Panc1 (cell line): Measurements from ENCODE around the gene HPCAL1. TPM values are rescaled to one million over a fixed set of nuclear protein-coding genes. Genes with fewer than 3 reads are reported as not detected.

ENCODE experiments used
- ATAC-seq: fragments of 200-7000 bp; cut with Tn5 transposase; 2 replicates; pipeline ENCODE4 v1.9.1; 2020; ENCODE audit warnings: mild to moderate bottlenecking, moderate library complexity
- BruUV-seq: library from RNA; stranded (reverse); fragments of 400-500 nt; replicated peaks from 2 replicates; lab custom pipeline; 2021; lab: Mats Ljungman, UMichigan
- CTCF ChIA-PET: fragments of 300-600 bp; sonication (Branson Sonifier 250); formaldehyde crosslinking; loops from one replicate; lab custom pipeline; 2022; ENCODE audit warnings: antibody characterized with exemption; lab: Charles Lee
- POLR2A ChIA-PET: fragments of 300-600 bp; sonication (Branson Sonifier 250); formaldehyde crosslinking; loops from one replicate; lab custom pipeline; 2022; ENCODE audit warnings: antibody characterized with exemption; lab: Charles Lee
- DNase-seq: peaks from one replicate; pipeline ENCODE4 v3.0.0-alpha.2; 2010; ENCODE audit warnings: low read depth, low spot score
- H3K27ac ChIP-seq: 2 replicates; pipeline ENCODE4 v1.5.1; 2011; ENCODE audit warnings: mild to moderate bottlenecking, low read length, inconsistent platforms
- H3K27me3 ChIP-seq: fragments of 200-500 bp; sonication (Bioruptor generic); 2 replicates; pipeline ENCODE4 v1.6.0; 2014; ENCODE audit warnings: low read length, inconsistent platforms; ENCODE audit not compliant: control insufficient read depth, insufficient read depth
- H3K36me3 ChIP-seq: fragments of 200-500 bp; sonication (Bioruptor generic); 2 replicates; pipeline ENCODE4 v1.5.1; 2014; ENCODE audit warnings: inconsistent platforms, mild to moderate bottlenecking, low read length, moderate library complexity; ENCODE audit not compliant: control insufficient read depth, insufficient read depth
- H3K4me1 ChIP-seq: 2 replicates; pipeline ENCODE4 v1.5.1; 2011; ENCODE audit warnings: inconsistent platforms, mild to moderate bottlenecking, low read length, moderate library complexity; ENCODE audit not compliant: control insufficient read depth, insufficient read depth
- H3K4me3 ChIP-seq, 2 experiments: 2 replicates each; pipeline ENCODE4 v1.5.1; 2011 to 2012; ENCODE audit warnings: low read depth in 2 of 2, low read length in 2 of 2, mild to moderate bottlenecking in 2 of 2, inconsistent platforms in 1 of 2, moderate library complexity in 1 of 2
- H3K9me3 ChIP-seq: fragments of 200-500 bp; sonication (Bioruptor generic); 2 replicates; pipeline ENCODE4 v1.5.1; 2014; ENCODE audit warnings: low read depth, mild to moderate bottlenecking, inconsistent platforms, low read length, moderate library complexity; ENCODE audit not compliant: control insufficient read depth, insufficient read depth
- CTCF ChIP-seq: fragments of 450-650 bp; IDR thresholded peaks from 2 replicates; pipeline ENCODE4 v1.5.1; 2017; ENCODE audit warnings: mild to moderate bottlenecking
- POLR2AphosphoS5 ChIP-seq: IDR thresholded peaks from 2 replicates; pipeline ENCODE4 v1.6.1; 2012; ENCODE audit warnings: mild to moderate bottlenecking, low read depth, low read length, moderate library complexity
- SIN3A ChIP-seq: IDR thresholded peaks from 2 replicates; pipeline ENCODE4 v1.6.1; 2012; ENCODE audit warnings: low read depth, mild to moderate bottlenecking, low read length, moderate library complexity, borderline replicate concordance; ENCODE audit not compliant: insufficient read depth
- TCF7L2 ChIP-seq: IDR thresholded peaks from 2 replicates; pipeline ENCODE4 v1.6.1; 2011; ENCODE audit warnings: mild to moderate bottlenecking, low read depth, low read length, inconsistent platforms
- in situ Hi-C: cut with HindIII; loops from 2 replicates; pipeline ENCODE4 v1.10.0; 2016; ENCODE audit warnings: low sequenced_read_pairs, low pct_unique_long_range_greater_than_20kb
- intact Hi-C: fragments of 100-400 bp; cut with micrococcal nuclease; formaldehyde crosslinking; loops from one replicate; pipeline ENCODE4 v1.10.0; 2022; ENCODE audit not compliant: unreplicated experiment
- total RNA-seq: library from RNA; stranded (reverse); gene quantifications from one replicate; pipeline ENCODE4 v1.2.1, GENCODE V29; 2021; ENCODE audit not compliant: unreplicated experiment
- TF ChIP-seq, protein P1 (sequence below), 2 experiments: IDR thresholded peaks; 2 replicates each; pipeline ENCODE4 v1.6.1; 2011 to 2012; ENCODE audit warnings: low read depth in 2 of 2, control low read depth in 1 of 2, low read length in 1 of 2, mild to moderate bottlenecking in 1 of 2, moderate library complexity in 1 of 2; ENCODE audit not compliant: insufficient read depth in 1 of 2

The HPCAL1 gene
- total RNA-seq, 1 experiment from 2014 or later: 234 TPM

GRCh38 chr2:10410001-10410822 lies 107.5 kb downstream of the HPCAL1 start:
- in situ Hi-C loops: no loop called here
- peaks cover 72% of the 10 kb centered on the region for H3K4me1 ChIP-seq

GRCh38 chr2:10410823-10411437 lies 108.2 kb downstream of the HPCAL1 start:
- Histone ChIP-seq H3K36me3 (no peaks in the 10 kb centered on the region; the same call in 1 of the 2 replicates), H3K27ac (peak overlapping the region; percentile 83), H3K4me3 (no peak overlapping the region), H3K27me3 (no peaks in the 10 kb centered on the region), H3K4me1 (peaks cover 72% of the 10 kb centered on the region), H3K9me3 (no peaks in the 10 kb centered on the region)
- DNase-seq (no peak), ATAC-seq (no peak)
- no TSS peak for BruUV-seq
- ChIA-PET CTCF (interaction anchor here (1.4 kb wide), 1 partner anchor 24 kb away, joined by 4 read pairs; no protein-coding TSS in a partner anchor), POLR2A (no interaction called here)
- in situ Hi-C loops: no loop called here
- TF ChIP-seq TCF7L2 (no peak), POLR2AphosphoS5 (0 out of 2 replicates have a peak, but pooled peaks have one; percentile 10)
- intact Hi-C loops: no loop called here

More at GRCh38 chr2:10410001-10410822, 107.5 kb downstream of the HPCAL1 start:
- BruUV-seq: no TSS peak
- Histone ChIP-seq H3K4me3 (no peak overlapping the region), H3K9me3 (no peaks in the 10 kb centered on the region), H3K36me3 (no peaks in the 10 kb centered on the region; the same call in 1 of the 2 replicates), H3K27me3 (no peaks in the 10 kb centered on the region), H3K27ac (peak overlapping the region; percentile 83)
- DNase-seq: no peak
- ChIA-PET CTCF (interaction anchor here (0.6 to 2.5 kb wide), 3 partner anchors 25 to 468 kb away, joined by 4 to 9 read pairs (median 8); no protein-coding TSS in a partner anchor), POLR2A (interaction anchor here (0.6 kb wide), 1 partner anchor 10 kb away, joined by 6 read pairs; no protein-coding TSS in a partner anchor)
- no peak for ATAC-seq
- intact Hi-C loops: no loop called here
- TF ChIP-seq SIN3A (no peak), POLR2AphosphoS5 (no peak), TCF7L2 (no peak), CTCF (no peak)
- TF ChIP-seq, protein P1, sequence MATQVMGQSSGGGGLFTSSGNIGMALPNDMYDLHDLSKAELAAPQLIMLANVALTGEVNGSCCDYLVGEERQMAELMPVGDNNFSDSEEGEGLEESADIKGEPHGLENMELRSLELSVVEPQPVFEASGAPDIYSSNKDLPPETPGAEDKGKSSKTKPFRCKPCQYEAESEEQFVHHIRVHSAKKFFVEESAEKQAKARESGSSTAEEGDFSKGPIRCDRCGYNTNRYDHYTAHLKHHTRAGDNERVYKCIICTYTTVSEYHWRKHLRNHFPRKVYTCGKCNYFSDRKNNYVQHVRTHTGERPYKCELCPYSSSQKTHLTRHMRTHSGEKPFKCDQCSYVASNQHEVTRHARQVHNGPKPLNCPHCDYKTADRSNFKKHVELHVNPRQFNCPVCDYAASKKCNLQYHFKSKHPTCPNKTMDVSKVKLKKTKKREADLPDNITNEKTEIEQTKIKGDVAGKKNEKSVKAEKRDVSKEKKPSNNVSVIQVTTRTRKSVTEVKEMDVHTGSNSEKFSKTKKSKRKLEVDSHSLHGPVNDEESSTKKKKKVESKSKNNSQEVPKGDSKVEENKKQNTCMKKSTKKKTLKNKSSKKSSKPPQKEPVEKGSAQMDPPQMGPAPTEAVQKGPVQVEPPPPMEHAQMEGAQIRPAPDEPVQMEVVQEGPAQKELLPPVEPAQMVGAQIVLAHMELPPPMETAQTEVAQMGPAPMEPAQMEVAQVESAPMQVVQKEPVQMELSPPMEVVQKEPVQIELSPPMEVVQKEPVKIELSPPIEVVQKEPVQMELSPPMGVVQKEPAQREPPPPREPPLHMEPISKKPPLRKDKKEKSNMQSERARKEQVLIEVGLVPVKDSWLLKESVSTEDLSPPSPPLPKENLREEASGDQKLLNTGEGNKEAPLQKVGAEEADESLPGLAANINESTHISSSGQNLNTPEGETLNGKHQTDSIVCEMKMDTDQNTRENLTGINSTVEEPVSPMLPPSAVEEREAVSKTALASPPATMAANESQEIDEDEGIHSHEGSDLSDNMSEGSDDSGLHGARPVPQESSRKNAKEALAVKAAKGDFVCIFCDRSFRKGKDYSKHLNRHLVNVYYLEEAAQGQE (IDR thresholded peaks at IDR 0.05; ENCODE audit: insufficient read depth in 1 of 2, low read depth in 2 of 2, low read length in 1 of 2): no peak
